Effector CD8-positive, alpha-beta T cell (primary cell): Measurements from ENCODE around the gene NR3C1.

Source experiments
- DNase-seq: peaks from one replicate; lab custom pipeline; 2025; lab: John Stamatoyannopoulos, UW

NR3C1 gene

GRCh38 chr5:143311428-143311827, 92.1 kb downstream of the NR3C1 start:
- DNase-seq: no peak

- DNase-seq: no peak
Observed at GRCh38 chr5:143309661-143310431, 93.6 kb downstream of the NR3C1 start.

DNA sequence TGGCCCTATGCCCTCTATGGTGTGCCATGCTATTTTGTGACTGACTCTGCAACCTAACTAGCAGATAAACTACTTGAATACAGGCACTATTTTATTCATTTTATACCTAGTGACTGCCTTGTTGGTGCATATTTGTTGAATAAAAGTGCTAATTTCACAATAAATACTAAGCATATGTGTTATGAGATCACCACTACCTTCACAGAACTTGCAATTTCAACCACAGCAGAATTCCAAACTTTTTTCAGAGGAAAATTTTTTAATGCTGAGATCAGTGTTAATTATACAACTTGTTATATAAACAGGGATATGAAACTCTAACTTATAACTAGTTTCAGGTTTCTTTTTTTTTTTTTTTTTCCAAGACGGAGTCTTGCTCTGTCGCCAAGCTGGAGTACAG, 94.8 kb downstream of the NR3C1 start:
- no peak for DNase-seq

DNA sequence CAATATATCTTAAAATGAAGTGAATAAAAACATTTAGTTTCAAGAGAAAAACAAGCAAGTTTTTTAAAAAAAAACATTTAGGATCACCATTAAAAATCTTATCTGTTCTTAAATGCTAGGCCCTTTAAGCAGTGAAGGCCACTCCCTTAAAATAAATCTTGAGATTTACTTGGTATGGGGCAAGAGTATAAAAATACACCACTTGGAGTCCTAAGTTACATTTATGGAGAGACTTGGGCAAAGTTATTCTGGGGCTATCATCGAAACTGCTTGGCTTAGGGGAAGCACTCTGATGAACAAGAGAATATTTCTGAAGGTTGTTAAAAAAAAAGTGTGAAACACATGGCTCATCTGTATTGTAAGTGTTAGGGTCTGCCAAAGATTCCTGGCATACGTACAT, 97.4 kb downstream of the NR3C1 start:
- DNase-seq: no peak

DNA sequence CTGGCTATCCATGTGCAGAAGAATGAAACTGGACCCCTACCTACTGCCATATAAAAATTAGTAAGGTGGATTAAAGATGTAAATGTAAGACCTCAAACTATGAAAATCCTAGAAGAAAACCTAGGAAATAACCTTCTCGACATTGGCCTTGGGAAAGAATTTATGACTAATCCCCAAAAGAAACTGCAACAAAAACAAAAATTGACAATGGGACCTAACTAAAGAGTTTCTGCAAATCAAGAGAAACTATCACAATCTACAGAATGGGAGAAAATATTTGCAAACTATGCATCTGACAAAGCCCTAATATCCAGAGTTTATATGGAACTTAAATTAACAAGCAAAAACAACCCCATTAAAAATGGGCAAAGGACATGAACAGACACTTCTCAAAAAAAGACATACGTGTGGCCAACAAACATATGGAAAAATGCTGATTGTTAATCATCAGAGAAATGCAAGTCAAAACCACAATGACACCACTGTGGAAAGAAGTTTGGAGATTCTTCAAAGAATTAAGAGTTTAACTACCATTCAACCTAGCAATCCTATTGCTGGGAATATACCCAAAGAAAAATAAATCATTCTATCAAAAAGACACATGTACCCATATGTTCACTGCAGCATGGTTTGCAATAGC, 98.5 kb downstream of the NR3C1 start:
- DNase-seq: no peak

DNA sequence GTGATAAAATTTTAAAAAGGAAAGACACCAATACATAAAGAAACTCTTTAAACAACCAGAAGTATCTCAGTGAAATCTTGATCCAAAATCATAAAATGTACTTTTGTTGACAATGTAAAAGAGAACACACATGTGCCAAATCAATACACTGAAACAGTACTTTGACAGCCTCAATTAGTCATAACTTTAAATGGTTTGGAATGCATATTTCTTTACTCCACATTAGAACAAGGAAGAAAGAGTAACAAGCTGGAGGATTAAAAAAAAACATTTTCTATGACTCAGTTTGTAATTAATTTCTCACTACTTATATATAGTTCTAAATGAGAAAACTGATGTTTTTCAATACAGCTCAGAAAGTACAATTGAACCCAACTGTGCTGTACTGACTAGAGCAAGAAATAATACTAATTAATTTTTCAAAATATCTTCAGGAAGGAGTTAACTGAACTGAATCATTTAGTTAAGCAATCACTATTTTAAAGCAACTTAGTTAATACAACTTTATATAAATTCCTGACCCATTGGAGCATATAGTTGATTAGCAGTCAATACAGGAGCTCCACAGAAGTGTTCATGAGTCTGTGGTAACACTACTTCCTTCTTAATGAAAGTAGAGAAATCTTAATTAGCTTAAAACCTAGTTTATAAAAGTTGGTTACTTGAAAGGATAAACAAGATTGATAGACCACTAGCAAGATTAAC, 101.0 kb downstream of the NR3C1 start:
- DNase-seq: no peak

- no peak for DNase-seq
Observed at GRCh38 chr5:143297756-143298155, 105.7 kb downstream of the NR3C1 start.

- DNase-seq: no peak
Observed at GRCh38 chr5:143290125-143290524, 113.4 kb downstream of the NR3C1 start.

- no peak for DNase-seq
Observed at GRCh38 chr5:143284521-143284920, 119.0 kb downstream of the NR3C1 start.

GRCh38 chr5:143284002-143284401, 119.5 kb downstream of the NR3C1 start:
- no peak for DNase-seq

DNA sequence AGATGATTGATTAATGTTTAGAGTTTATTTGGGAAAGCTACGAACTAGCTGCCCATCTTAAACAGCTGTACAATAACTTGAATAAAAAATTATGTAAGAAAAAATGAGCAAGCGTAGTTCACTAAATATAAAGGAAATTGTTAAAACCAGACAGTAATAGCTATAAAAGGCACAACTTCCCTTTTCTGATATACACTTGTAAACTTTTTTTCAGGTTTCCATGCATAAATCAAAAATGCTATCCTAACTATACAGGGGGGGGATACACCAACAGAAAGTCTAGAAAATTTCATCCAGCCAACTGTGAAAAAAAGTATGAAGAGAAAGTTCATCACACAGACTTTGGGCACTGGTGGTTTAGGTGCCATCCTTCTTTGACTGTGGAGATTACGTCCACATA, 122.3 kb downstream of the NR3C1 start:
- DNase-seq: no peak

DNA sequence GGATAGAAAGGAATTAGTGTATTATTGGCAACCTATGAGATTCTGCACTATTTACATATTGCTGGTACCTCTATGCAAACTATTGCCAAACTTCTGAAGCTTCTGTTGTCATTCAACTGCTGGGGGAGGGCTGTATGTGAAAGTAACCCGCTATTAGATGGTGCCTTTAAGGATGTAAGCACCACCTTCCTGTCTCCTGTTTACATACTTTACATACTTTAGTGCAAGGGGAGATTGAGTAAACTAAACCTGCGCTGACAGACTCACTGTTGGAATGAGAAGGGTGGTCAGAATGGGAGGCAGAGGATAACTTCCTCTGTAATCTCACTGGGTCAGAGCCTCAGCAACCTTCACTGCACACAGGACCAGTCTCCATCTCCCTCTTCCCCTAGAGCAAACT, 123.8 kb downstream of the NR3C1 start:
- DNase-seq: no peak

- no peak for DNase-seq
Observed at GRCh38 chr5:143277536-143277935, 126.0 kb downstream of the NR3C1 start.

GRCh38 chr5:143275512-143276363, 127.7 kb downstream of the NR3C1 start:
- DNase-seq: no peak

- no peak for DNase-seq
Observed at GRCh38 chr5:143274952-143275351, 128.5 kb downstream of the NR3C1 start.

DNA sequence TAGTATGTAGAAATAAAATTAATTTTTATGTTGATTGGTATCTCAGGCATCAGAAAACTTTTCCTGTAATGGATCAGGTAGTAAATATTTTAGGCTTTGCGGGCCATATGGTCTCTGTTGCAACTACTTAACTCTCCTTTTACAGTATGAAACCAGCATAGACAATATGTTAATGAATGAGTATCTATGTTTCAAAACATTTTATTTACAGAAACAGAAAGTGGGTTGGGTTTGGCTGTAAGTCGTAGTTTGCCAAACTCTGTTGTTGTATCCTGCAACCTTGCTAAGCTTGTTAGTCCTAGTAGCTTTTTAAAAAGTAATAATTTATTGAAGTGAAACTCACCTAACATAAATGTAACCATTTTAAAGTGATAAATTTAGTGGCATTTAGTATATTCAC, 132.1 kb downstream of the NR3C1 start:
- no peak for DNase-seq

GRCh38 chr5:143268388-143268787, 135.1 kb downstream of the NR3C1 start:
- DNase-seq: no peak

DNA sequence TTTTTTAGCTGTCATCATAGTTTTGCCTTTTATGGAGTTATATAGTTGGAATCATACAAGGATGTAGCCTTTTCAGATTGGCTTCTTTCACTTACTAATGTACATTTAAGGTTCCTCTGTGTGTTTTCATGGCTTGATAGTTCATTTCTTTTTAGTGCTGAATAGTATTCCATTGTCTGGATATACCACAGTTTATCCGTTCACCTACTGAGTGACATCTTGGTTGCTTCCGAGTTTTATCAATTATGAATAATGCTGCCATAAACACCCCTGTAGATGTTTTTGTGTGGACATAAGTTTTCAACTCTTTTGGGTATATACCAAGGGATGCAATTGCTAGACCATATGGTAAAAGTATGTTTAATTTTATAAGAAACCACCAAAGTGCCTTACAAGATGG, 136.3 kb downstream of the NR3C1 start:
- no peak for DNase-seq

GRCh38 chr5:143265995-143266394, 137.5 kb downstream of the NR3C1 start:
- no peak for DNase-seq

- no peak for DNase-seq
Observed at GRCh38 chr5:143263272-143263810, 140.1 kb downstream of the NR3C1 start.

GRCh38 chr5:143262393-143263174, 140.9 kb downstream of the NR3C1 start:
- no peak for DNase-seq
